DOHH2 (cell line): ENCODE results near the gene IRF9.
A peak's percentile ranks its signal among the peaks of the same experiment; 100 is the strongest.

Experiments
- H3F3A ChIP-seq: fragments of 200-600 bp; sonication (generic), shearing (Covaris generic); 2 replicates; pipeline ENCODE4 v1.6.0; 2016; ENCODE audit warnings: antibody characterized with exemption, mild to moderate bottlenecking; ENCODE audit not compliant: control insufficient read depth, insufficient read depth
- H3K27ac ChIP-seq: fragments of 200-600 bp; sonication (generic); 2 replicates; pipeline ENCODE4 v1.5.1; 2014; ENCODE audit warnings: low read depth, mild to moderate bottlenecking, low read length, moderate library complexity
- H3K27me3 ChIP-seq: fragments of 200-600 bp; sonication (generic); 2 replicates; pipeline ENCODE4 v1.6.1; 2014; ENCODE audit warnings: mild to moderate bottlenecking, low read length, mixed read lengths; ENCODE audit not compliant: control insufficient read depth
- H3K36me3 ChIP-seq: fragments of 200-600 bp; sonication (generic); 2 replicates; pipeline ENCODE4 v1.6.1; 2014; ENCODE audit warnings: mild to moderate bottlenecking, low read length, moderate library complexity, mixed read lengths; ENCODE audit not compliant: control insufficient read depth
- H3K4me1 ChIP-seq: fragments of 200-600 bp; sonication (generic); 2 replicates; pipeline ENCODE4 v1.6.1; 2014; ENCODE audit warnings: mild to moderate bottlenecking, low read length, mixed read lengths; ENCODE audit not compliant: control insufficient read depth
- H3K4me2 ChIP-seq: fragments of 200-600 bp; sonication (generic); 2 replicates; pipeline ENCODE4 v1.6.0; 2014; ENCODE audit warnings: mild to moderate bottlenecking, low read length, moderate library complexity
- H3K4me3 ChIP-seq: fragments of 200-600 bp; sonication (generic); 2 replicates; pipeline ENCODE4 v1.5.1; 2014; ENCODE audit warnings: mild to moderate bottlenecking, low read length, mixed read lengths
- H3K79me2 ChIP-seq: fragments of 200-600 bp; sonication (generic); 2 replicates; pipeline ENCODE4 v1.6.1; 2014; ENCODE audit warnings: mild to moderate bottlenecking, low read length, mixed read lengths; ENCODE audit not compliant: control insufficient read depth
- H3K9me2 ChIP-seq: fragments of 200-600 bp; sonication (generic); replicated peaks from 2 replicates; pipeline ENCODE4 v1.6.1; 2014; ENCODE audit warnings: mild to moderate bottlenecking, low read length, mixed read lengths; ENCODE audit not compliant: control insufficient read depth
- H3K9me3 ChIP-seq: fragments of 200-600 bp; sonication (generic); 2 replicates; pipeline ENCODE4 v1.6.1; 2014; ENCODE audit warnings: antibody characterized with exemption, low read length, mixed read lengths; ENCODE audit not compliant: control insufficient read depth, insufficient read depth
- H4K20me1 ChIP-seq: fragments of 200-600 bp; sonication (generic); 2 replicates; pipeline ENCODE4 v1.6.0; 2014; ENCODE audit warnings: low read depth, mild to moderate bottlenecking, antibody characterized with exemption, low read length, moderate library complexity; ENCODE audit not compliant: control insufficient read depth, insufficient read depth
- EZH2phosphoT487 ChIP-seq: fragments of 200-600 bp; sonication (generic); IDR thresholded peaks from 2 replicates; pipeline ENCODE4 v1.6.1; 2017; ENCODE audit warnings: borderline replicate concordance, mild to moderate bottlenecking, antibody characterized with exemption, low read length, moderate library complexity, mixed read lengths
- TF ChIP-seq, protein P1 (sequence below): fragments of 200-600 bp; sonication (generic); IDR thresholded peaks from one replicate; pipeline ENCODE4 v1.5.1; 2014; ENCODE audit warnings: antibody characterized with exemption, mild to moderate bottlenecking, low read depth, low read length; ENCODE audit not compliant: poor library complexity, severe bottlenecking

Gene IRF9

GRCh38 chr14:24188251-24189058, 27.4 kb downstream of the IRF9 start, which contains the start of gene IPO4:
Gene IPO4, minus strand, starts transcription at chr14:24188816. Its CDS starts 29 bp downstream, at chr14:24188787.
- H3K27me3 ChIP-seq = no peaks in the 10 kb centered on the region
- H3K36me3 ChIP-seq = peaks cover 73% of the 10 kb centered on the region
- H3F3A ChIP-seq = peaks cover 13% of the 10 kb centered on the region
- peaks cover 21% of the 10 kb centered on the region for H3K4me1 ChIP-seq
- H3K4me3 ChIP-seq = peak within 1 kb of the TSS; percentile 80
- peak within 1 kb of the TSS; percentile 90 for H3K4me2 ChIP-seq
- H3K9me2 ChIP-seq = no peaks in the 10 kb centered on the region
- TF ChIP-seq EZH2phosphoT487 = no peak
- TF ChIP-seq, protein P1, sequence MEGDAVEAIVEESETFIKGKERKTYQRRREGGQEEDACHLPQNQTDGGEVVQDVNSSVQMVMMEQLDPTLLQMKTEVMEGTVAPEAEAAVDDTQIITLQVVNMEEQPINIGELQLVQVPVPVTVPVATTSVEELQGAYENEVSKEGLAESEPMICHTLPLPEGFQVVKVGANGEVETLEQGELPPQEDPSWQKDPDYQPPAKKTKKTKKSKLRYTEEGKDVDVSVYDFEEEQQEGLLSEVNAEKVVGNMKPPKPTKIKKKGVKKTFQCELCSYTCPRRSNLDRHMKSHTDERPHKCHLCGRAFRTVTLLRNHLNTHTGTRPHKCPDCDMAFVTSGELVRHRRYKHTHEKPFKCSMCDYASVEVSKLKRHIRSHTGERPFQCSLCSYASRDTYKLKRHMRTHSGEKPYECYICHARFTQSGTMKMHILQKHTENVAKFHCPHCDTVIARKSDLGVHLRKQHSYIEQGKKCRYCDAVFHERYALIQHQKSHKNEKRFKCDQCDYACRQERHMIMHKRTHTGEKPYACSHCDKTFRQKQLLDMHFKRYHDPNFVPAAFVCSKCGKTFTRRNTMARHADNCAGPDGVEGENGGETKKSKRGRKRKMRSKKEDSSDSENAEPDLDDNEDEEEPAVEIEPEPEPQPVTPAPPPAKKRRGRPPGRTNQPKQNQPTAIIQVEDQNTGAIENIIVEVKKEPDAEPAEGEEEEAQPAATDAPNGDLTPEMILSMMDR = no peak
- H3K79me2 ChIP-seq = peaks cover 30% of the 10 kb centered on the region
- H3K9me3 ChIP-seq = no peaks in the 10 kb centered on the region
- H4K20me1 ChIP-seq = no peaks in the 10 kb centered on the region
- peak within 1 kb of the TSS; percentile 48 for H3K27ac ChIP-seq

- peak overlapping the region; percentile 25; the same call in 1 of the 2 replicates for H3K27ac ChIP-seq
- H3K9me3 ChIP-seq = no peaks in the 10 kb centered on the region
- TF ChIP-seq, protein P1 = no peak
- TF ChIP-seq EZH2phosphoT487 = no peak
- H3K4me2 ChIP-seq = peak overlapping the region; percentile 90
- no peaks in the 10 kb centered on the region for H3K27me3 ChIP-seq
- peaks cover 71% of the 10 kb centered on the region for H3K36me3 ChIP-seq
- no peaks in the 10 kb centered on the region for H4K20me1 ChIP-seq
- peak overlapping the region; percentile 80 for H3K4me3 ChIP-seq
- no peaks in the 10 kb centered on the region for H3K9me2 ChIP-seq
- peaks cover 32% of the 10 kb centered on the region for H3K79me2 ChIP-seq
- H3K4me1 ChIP-seq = peaks cover 23% of the 10 kb centered on the region
- peaks cover 14% of the 10 kb centered on the region for H3F3A ChIP-seq
Measured at GRCh38 chr14:24189059-24189375, 28.0 kb downstream of the IRF9 start.

DNA sequence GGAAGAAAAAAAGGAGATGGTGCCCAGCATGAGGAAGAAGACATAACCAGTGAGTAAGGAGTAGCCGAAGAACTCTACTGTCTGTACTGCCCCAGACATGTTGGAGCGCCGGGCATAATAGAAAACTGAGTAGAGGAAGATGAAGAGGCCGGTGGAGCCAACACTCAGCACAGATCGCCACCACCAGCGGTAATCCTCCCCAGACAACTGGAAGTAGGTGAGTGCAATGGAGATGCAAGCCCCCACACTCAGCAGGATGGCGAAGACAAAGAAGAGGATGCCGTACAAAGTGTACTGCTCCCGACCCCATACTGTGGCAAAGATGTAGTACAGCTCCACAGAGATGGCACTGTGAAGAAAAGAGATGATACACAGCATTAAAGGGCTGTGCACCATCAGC, 28.4 kb downstream of the IRF9 start:
- peak overlapping the region; percentile 90 for H3K4me2 ChIP-seq
- peaks cover 19% of the 10 kb centered on the region for H3F3A ChIP-seq
- H3K27me3 ChIP-seq = no peaks in the 10 kb centered on the region
- H3K36me3 ChIP-seq = peaks cover 71% of the 10 kb centered on the region
- H3K4me3 ChIP-seq = peak overlapping the region; percentile 80
- no peaks in the 10 kb centered on the region for H3K9me2 ChIP-seq
- H4K20me1 ChIP-seq = no peaks in the 10 kb centered on the region
- H3K9me3 ChIP-seq = no peaks in the 10 kb centered on the region
- TF ChIP-seq, protein P1 = no peak
- no peak for TF ChIP-seq EZH2phosphoT487
- peaks cover 27% of the 10 kb centered on the region for H3K4me1 ChIP-seq
- H3K27ac ChIP-seq = peak overlapping the region; percentile 25; the same call in 1 of the 2 replicates
- H3K79me2 ChIP-seq = peaks cover 37% of the 10 kb centered on the region
